HG02884 (cell line): Measurements from ENCODE around the gene CIT.

ENCODE experiments used
- ATAC-seq: cut with Tn5 transposase; IDR thresholded peaks from one replicate; pipeline ENCODE4 v1.9.1; 2021; ENCODE audit warnings: mild to moderate bottlenecking, moderate library complexity; ENCODE audit not compliant: unreplicated experiment

Gene CIT

GRCh38 chr12:119864591-119864990, 12.5 kb downstream of the CIT start:
- no peak for ATAC-seq

- no peak for ATAC-seq
Observed at GRCh38 chr12:119859241-119859640, 17.9 kb downstream of the CIT start.

- no peak for ATAC-seq
Observed at GRCh38 chr12:119857041-119857591, 20.0 kb downstream of the CIT start.

GRCh38 chr12:119850330-119850729, 26.8 kb downstream of the CIT start:
- ATAC-seq: no peak

- ATAC-seq: no peak
Observed at GRCh38 chr12:119843100-119843499, 34.0 kb downstream of the CIT start.

- ATAC-seq: no peak
Observed at GRCh38 chr12:119842380-119842779, 34.7 kb downstream of the CIT start.

GRCh38 chr12:119841433-119842210, 35.5 kb downstream of the CIT start:
- no peak for ATAC-seq

- no peak for ATAC-seq
Observed at GRCh38 chr12:119840582-119840981, 36.5 kb downstream of the CIT start.

- no peak for ATAC-seq
Observed at GRCh38 chr12:119840168-119840567, 37.0 kb downstream of the CIT start.

- no peak for ATAC-seq
Observed at GRCh38 chr12:119838826-119839600, 38.1 kb downstream of the CIT start.

- ATAC-seq: no peak
Observed at GRCh38 chr12:119836781-119837180, 40.3 kb downstream of the CIT start.

GRCh38 chr12:119835068-119835467, 42.1 kb downstream of the CIT start:
- no peak for ATAC-seq

GRCh38 chr12:119829439-119829838, 47.7 kb downstream of the CIT start:
- ATAC-seq: no peak

GRCh38 chr12:119828300-119828699, 48.8 kb downstream of the CIT start:
- ATAC-seq: no peak

GRCh38 chr12:119827760-119828159, 49.4 kb downstream of the CIT start:
- no peak for ATAC-seq

- no peak for ATAC-seq
Observed at GRCh38 chr12:119826661-119827445, 50.3 kb downstream of the CIT start.

- no peak for ATAC-seq
Observed at GRCh38 chr12:119825262-119825661, 51.9 kb downstream of the CIT start.

- no peak for ATAC-seq
Observed at GRCh38 chr12:119822046-119822445, 55.1 kb downstream of the CIT start.

- no peak for ATAC-seq
Observed at GRCh38 chr12:119819322-119819721, 57.8 kb downstream of the CIT start.

GRCh38 chr12:119817546-119818343, 59.4 kb downstream of the CIT start:
- ATAC-seq: no peak
